Keratinocyte (primary cell): Measurements from ENCODE around the gene TUFT1.

ENCODE experiments used
- EZH2 ChIP-seq: IDR thresholded peaks from one replicate; pipeline ENCODE4 v1.6.1; 2012; ENCODE audit warnings: inconsistent platforms, mild to moderate bottlenecking, low read length, moderate library complexity
- TF ChIP-seq, protein P1 (sequence below), 3 experiments: IDR thresholded peaks in 1 of 3; conservative IDR thresholded peaks in 1 of 3; optimal IDR thresholded peaks in 1 of 3; 2 replicates in 2 of 3; 3 replicates in 1 of 3; pipeline versions ENCODE3 to v1.5.1; 2011; ENCODE audit warnings: low read length in 3 of 3, mild to moderate bottlenecking in 3 of 3, moderate library complexity in 2 of 3, control low read depth in 1 of 3, inconsistent platforms in 1 of 3; ENCODE audit not compliant: insufficient read depth in 2 of 3; ENCODE audit errors: extremely low read depth in 1 of 3

DNA sequence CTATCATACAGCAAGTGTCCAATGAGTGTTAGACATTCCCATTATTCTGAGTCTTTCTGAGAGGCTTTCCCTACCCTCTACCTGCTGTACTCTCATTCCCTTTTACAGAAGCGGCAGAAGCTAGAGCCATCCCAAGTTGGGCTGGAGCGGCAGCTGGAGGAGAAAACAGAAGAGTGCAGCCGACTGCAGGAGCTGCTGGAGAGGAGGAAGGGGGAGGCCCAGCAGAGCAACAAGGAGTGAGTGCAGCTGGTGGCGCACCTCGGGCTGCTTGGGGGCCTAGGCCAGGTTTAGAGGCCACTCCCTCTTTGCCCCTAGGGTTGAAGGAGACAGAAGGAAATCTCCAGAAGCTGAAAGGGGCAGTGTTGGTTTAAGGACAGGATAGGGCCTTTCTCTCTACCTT lies 16.8 kb upstream of the TUFT1 start:
- TF ChIP-seq, protein P1, sequence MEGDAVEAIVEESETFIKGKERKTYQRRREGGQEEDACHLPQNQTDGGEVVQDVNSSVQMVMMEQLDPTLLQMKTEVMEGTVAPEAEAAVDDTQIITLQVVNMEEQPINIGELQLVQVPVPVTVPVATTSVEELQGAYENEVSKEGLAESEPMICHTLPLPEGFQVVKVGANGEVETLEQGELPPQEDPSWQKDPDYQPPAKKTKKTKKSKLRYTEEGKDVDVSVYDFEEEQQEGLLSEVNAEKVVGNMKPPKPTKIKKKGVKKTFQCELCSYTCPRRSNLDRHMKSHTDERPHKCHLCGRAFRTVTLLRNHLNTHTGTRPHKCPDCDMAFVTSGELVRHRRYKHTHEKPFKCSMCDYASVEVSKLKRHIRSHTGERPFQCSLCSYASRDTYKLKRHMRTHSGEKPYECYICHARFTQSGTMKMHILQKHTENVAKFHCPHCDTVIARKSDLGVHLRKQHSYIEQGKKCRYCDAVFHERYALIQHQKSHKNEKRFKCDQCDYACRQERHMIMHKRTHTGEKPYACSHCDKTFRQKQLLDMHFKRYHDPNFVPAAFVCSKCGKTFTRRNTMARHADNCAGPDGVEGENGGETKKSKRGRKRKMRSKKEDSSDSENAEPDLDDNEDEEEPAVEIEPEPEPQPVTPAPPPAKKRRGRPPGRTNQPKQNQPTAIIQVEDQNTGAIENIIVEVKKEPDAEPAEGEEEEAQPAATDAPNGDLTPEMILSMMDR (optimal IDR thresholded peaks at IDR 0.05 in 1 of 3, IDR thresholded peaks at IDR 0.05 in 1 of 3, conservative IDR thresholded peaks at IDR 0.05 in 1 of 3; ENCODE audit: extremely low read depth in 1 of 3, insufficient read depth in 2 of 3, low read length in 3 of 3): no peak
- no peak for TF ChIP-seq EZH2
